GM12865 (cell line): ENCODE data around the gene ACOT8.
A peak's percentile ranks its signal among the peaks of the same experiment; 100 is the strongest.

ENCODE experiments used
- DNase-seq: peaks from one replicate; pipeline ENCODE4 v3.0.0; 2010; ENCODE audit warnings: low read depth
- H3K4me3 ChIP-seq: 2 replicates; pipeline ENCODE4 v1.5.1; 2011; ENCODE audit warnings: mild to moderate bottlenecking, low read depth, low read length, control low read depth
- CTCF ChIP-seq: IDR thresholded peaks from 2 replicates; pipeline ENCODE4 v1.5.1; 2011; ENCODE audit warnings: low read length, control low read depth, low read depth, inconsistent platforms; ENCODE audit not compliant: insufficient read depth; ENCODE audit errors: missing control alignments

The ACOT8 gene

GRCh38 chr20:45861221-45862075 lies 4.3 kb upstream of the ACOT8 start:
- TF ChIP-seq CTCF, result no peak
- H3K4me3 ChIP-seq, result no peak overlapping the region
- DNase-seq, result no peak

DNA sequence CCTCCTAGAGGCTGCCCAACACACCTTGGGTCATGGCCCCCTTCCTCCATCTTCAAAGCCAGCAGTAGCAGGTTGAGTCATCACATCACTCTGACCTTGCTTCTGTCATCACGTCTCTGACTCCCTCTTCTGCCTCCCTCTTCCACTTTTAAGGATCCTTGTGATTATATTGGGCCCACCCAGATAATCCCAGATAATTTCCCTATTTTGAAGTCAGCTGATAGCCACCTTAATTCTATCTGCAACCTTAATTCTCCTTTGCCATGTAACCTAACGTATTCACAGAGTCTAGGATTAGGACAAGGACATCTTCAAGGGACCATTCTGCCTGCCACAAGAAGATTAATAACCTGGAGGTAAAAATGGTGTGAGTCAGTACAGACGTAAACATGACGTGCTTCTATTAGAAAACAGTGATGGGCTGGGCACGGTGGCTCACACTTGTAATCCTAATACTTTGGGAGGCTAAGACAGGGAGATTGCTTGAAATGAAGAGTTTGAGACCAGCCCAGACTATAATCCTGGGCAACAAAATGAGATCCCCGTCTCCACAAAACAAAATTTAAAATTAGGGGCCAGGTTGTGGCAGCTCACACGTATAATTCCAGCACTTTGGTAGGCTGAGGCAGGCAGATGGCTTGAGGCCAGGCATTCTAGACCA lies 3.5 kb upstream of the ACOT8 start:
- DNase-seq, result no peak

DNA sequence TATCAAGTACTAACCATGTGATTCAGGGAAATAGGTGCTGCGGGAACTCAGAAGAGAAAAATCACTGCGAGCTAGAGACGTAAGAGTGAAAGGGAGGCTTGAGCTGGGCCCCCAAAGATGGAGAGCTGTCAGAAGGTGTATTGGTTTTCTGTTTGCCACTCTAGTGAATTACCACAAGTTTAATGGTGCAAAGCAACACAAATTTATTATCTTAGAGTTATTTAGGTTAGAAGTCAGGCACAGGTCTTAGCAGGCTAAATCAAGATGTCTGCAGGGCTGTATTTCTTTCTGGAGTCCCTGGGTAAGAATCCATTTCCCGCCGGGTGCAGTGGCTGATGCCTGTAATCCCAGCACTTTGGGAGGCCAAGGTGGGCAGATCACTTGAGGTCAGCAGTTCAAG lies 2.7 kb upstream of the ACOT8 start:
- H3K4me3 ChIP-seq, result no peak overlapping the region
- no peak for TF ChIP-seq CTCF
- no peak for DNase-seq

More for the DNA sequence above, 3.5 kb upstream of the ACOT8 start:
- no peak for TF ChIP-seq CTCF
- H3K4me3 ChIP-seq, result no peak overlapping the region

DNA sequence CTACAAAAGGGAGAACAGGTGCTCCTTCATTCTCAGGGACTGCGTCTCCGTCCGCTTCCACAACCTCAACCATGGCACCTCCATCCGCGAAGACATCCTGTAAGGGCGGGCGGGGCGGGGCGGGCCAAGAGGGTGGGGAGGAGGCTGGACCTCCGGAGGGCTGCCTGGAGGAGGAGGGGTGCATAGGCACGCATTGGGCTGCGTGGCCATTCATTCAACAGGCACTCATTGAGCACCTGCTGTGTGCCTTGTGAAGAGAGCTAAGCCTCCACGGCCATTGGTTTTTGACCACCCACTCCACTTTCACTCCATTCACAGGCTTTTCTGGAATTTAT lies 657 bp upstream of the ACOT8 start:
- peak overlapping the region; percentile 81 for H3K4me3 ChIP-seq
- TF ChIP-seq CTCF, result no peak
- DNase-seq, result peak; percentile 82

DNA sequence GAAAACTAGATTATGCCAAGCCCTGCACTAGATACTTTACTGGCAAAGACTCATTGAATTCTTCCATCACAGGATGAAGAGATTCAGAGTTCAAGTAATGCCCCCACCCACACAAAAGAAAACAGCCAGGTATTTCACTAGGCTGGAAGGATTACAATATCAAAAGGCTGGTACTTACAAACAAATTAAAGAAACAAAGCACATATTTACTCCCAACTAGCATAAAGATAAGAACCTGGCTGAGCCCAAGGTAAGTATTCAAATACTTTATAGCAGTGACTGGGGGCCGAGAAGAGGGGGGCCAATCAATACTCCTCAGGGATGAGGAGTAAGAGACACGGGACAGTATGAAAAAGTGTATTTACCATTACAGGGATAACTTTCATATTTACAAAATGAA lies 3.7 kb downstream of the ACOT8 start:
- DNase-seq, result no peak
- no peak for TF ChIP-seq CTCF
- H3K4me3 ChIP-seq, result no peak overlapping the region

DNA sequence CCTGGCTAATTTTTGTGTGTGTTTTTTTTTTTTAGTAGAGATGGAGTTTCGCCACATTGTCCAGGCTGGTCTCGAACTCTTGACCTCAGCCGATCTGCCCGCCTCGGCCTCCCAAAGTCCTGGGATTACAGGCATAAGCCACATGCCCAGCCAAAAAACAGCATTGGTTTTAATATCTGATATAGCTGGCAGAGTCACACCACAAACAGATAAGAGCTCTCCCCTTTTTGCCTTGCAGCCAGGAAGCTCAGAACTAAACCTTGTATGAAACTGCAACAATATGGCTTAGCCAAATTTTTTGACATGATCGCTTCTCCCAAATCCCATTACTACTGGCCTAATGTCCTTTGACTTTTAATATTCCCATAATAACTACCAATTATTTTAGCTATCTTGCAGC lies 4.9 kb downstream of the ACOT8 start:
- TF ChIP-seq CTCF, result no peak
- no peak for DNase-seq
- no peak overlapping the region for H3K4me3 ChIP-seq
